Measurements from ENCODE around the gene BPIFB4.

DNA sequence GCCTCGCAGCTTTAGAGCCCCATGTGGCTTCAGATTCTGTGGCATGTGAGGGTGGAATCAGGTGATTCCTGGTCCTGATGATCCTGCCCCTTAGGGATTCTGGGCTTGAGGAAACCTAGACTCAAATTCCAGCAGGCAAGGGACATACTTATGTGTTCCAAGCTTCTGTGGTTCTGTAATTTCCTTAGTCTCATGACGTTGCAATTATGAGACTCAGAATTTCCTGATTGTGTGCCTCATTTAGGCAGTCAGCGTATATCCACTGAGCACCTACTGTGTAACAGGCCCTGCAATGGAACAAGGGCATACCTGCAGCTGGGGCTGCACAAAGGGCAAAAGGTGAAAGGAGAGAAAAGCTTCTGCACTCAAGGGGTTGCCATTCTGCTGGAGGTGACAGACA, 11.6 kb upstream of the BPIFB4 start:
- TF ChIP-seq, protein P1, sequence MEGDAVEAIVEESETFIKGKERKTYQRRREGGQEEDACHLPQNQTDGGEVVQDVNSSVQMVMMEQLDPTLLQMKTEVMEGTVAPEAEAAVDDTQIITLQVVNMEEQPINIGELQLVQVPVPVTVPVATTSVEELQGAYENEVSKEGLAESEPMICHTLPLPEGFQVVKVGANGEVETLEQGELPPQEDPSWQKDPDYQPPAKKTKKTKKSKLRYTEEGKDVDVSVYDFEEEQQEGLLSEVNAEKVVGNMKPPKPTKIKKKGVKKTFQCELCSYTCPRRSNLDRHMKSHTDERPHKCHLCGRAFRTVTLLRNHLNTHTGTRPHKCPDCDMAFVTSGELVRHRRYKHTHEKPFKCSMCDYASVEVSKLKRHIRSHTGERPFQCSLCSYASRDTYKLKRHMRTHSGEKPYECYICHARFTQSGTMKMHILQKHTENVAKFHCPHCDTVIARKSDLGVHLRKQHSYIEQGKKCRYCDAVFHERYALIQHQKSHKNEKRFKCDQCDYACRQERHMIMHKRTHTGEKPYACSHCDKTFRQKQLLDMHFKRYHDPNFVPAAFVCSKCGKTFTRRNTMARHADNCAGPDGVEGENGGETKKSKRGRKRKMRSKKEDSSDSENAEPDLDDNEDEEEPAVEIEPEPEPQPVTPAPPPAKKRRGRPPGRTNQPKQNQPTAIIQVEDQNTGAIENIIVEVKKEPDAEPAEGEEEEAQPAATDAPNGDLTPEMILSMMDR (IDR thresholded peaks at IDR 0.05): no peak
- TF ChIP-seq EZH2 (IDR thresholded peaks at IDR 0.05; ENCODE audit: borderline replicate concordance, insufficient read depth, low read depth, low read length, poor library complexity, severe bottlenecking): no peak
